Transverse colon (tissue), 4 donors: ENCODE measurements around the gene GNA15. TPM values are rescaled to one million over a fixed set of nuclear protein-coding genes. Genes with fewer than 3 reads are reported as not detected.

Source experiments
- total RNA-seq, 4 donors: library from RNA; depleted of rRNA; stranded (reverse); fragments of >200 nt; gene quantifications; one replicate each; pipeline ENCODE4 v1.1.0, GENCODE V29; 2016

GNA15 gene
- total RNA-seq, 4 donors from 2014 or later, result 1.9 to 2.2 TPM; not detected in 2

Other genes with a start within 250 kb of the GNA15 start
- 10 to 100 TPM in 3 of 4 donors, 1 to 10 TPM in 1; 1.2 to 22.1 (median 14.1) TPM for gene ZNF57, start 235.1 kb upstream of the GNA15 start, total RNA-seq
- gene ZNF77, start 191.1 kb upstream of the GNA15 start, total RNA-seq, result 1 to 10 TPM in 3 of 4 donors, not detected in 1; 4.2 to 9.3 (median 5.1) TPM
- not detected for gene TLE6, start 158.5 kb upstream of the GNA15 start, total RNA-seq
- 10 to 100 TPM; 31.4 to 70.0 (median 47.5) TPM for gene TLE2, start 106.8 kb upstream of the GNA15 start, total RNA-seq
- 100 to 1,000 TPM; 307 to 561 (median 400) TPM for gene TLE5, start 73.5 kb upstream of the GNA15 start, total RNA-seq
- 100 to 1,000 TPM; 160 to 467 (median 242) TPM for gene GNA11, start 41.7 kb upstream of the GNA15 start, total RNA-seq
- gene S1PR4, start 42.7 kb downstream of the GNA15 start, total RNA-seq, result 10 to 100 TPM in 1 of 4 donors, 1 to 10 TPM in 1, under 1 TPM in 1, not detected in 1; 0.68 to 14.6 (median 6.0) TPM
- gene NCLN, start 49.9 kb downstream of the GNA15 start, total RNA-seq, result 100 to 1,000 TPM in 2 of 4 donors, 10 to 100 TPM in 2; 65.4 to 142 (median 102) TPM
- gene CELF5, start 88.6 kb downstream of the GNA15 start, total RNA-seq, result under 1 TPM in 2 of 4 donors, not detected in 2; 0.27 to 0.48 TPM
- gene NFIC, start 230.6 kb downstream of the GNA15 start, total RNA-seq, result 100 to 1,000 TPM in 1 of 4 donors, 10 to 100 TPM in 3; 39.9 to 145 (median 68.1) TPM